Endothelial cell of umbilical vein (primary cell): ENCODE measurements around the gene PAX2.

Experiments used
- CTCF ChIP-seq, 2 donors: IDR thresholded peaks; 1 replicate in 1 of 2; 2 replicates in 1 of 2; pipeline ENCODE4 v1.5.1; 2011; ENCODE audit warnings: low read length in 2 of 2, mild to moderate bottlenecking in 2 of 2, moderate library complexity in 2 of 2, control low read depth in 1 of 2, inconsistent platforms in 1 of 2, low read depth in 1 of 2; ENCODE audit not compliant: insufficient read depth in 1 of 2; ENCODE audit errors: extremely low read depth in 1 of 2
- FOS ChIP-seq: IDR thresholded peaks from 2 replicates; pipeline ENCODE4 v1.6.1; 2011; ENCODE audit warnings: mild to moderate bottlenecking, low read length, moderate library complexity, borderline replicate concordance; ENCODE audit not compliant: insufficient read depth
- MAX ChIP-seq: IDR thresholded peaks from 2 replicates; pipeline ENCODE4 v1.6.1; 2011; ENCODE audit not compliant: insufficient read depth, insufficient read length
- POLR2A ChIP-seq: IDR thresholded peaks from 2 replicates; pipeline ENCODE4 v1.6.1; 2012; ENCODE audit warnings: low read depth, mild to moderate bottlenecking, control low read depth, low read length
- POLR2AphosphoS5 ChIP-seq: IDR thresholded peaks from 2 replicates; pipeline ENCODE4 v1.6.1; 2012; ENCODE audit warnings: low read depth, mild to moderate bottlenecking, control low read depth, low read length, moderate library complexity; ENCODE audit not compliant: insufficient read depth

GRCh38 chr10:100788002-100788903, 42.9 kb downstream of the PAX2 start:
- TF ChIP-seq CTCF (IDR thresholded peaks at IDR 0.05; ENCODE audit: extremely low read depth in 1 of 2, insufficient read depth in 1 of 2, low read depth in 1 of 2, low read length in 2 of 2) (no peak), POLR2A (no peak), POLR2AphosphoS5 (no peak), FOS (no peak), MAX (no peak)
